ENCODE results near the gene TRAPPC3.

Gene TRAPPC3

GRCh38 chr1:36089393-36090121 lies 59.7 kb downstream of the TRAPPC3 start:
- H3K27ac ChIP-seq (replicated peaks), result peak overlapping the region; percentile 77
- peak overlapping the region; percentile 97 for H3K4me3 ChIP-seq (replicated peaks; ENCODE audit: insufficient read depth, low read length)
- no peaks in the 10 kb centered on the region for H3K27me3 ChIP-seq (ENCODE audit: insufficient read depth, poor library complexity, severe bottlenecking)
- DNase-seq (ENCODE audit: low read depth in 1 of 2, low spot score in 1 of 2), result peak in 1 of 2 experiments; percentile 56
- TF ChIP-seq, protein P1, sequence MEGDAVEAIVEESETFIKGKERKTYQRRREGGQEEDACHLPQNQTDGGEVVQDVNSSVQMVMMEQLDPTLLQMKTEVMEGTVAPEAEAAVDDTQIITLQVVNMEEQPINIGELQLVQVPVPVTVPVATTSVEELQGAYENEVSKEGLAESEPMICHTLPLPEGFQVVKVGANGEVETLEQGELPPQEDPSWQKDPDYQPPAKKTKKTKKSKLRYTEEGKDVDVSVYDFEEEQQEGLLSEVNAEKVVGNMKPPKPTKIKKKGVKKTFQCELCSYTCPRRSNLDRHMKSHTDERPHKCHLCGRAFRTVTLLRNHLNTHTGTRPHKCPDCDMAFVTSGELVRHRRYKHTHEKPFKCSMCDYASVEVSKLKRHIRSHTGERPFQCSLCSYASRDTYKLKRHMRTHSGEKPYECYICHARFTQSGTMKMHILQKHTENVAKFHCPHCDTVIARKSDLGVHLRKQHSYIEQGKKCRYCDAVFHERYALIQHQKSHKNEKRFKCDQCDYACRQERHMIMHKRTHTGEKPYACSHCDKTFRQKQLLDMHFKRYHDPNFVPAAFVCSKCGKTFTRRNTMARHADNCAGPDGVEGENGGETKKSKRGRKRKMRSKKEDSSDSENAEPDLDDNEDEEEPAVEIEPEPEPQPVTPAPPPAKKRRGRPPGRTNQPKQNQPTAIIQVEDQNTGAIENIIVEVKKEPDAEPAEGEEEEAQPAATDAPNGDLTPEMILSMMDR (IDR thresholded peaks at IDR 0.05; ENCODE audit: insufficient read depth, low read length), result no peak
- TF ChIP-seq POLR2AphosphoS5 (IDR thresholded peaks at IDR 0.05; ENCODE audit: low read depth) (no peak), REST (IDR thresholded peaks at IDR 0.05; ENCODE audit: insufficient replicate concordance, low read depth) (peak; percentile 41), GABPA (IDR thresholded peaks at IDR 0.05; ENCODE audit: low read depth) (no peak)

DNA sequence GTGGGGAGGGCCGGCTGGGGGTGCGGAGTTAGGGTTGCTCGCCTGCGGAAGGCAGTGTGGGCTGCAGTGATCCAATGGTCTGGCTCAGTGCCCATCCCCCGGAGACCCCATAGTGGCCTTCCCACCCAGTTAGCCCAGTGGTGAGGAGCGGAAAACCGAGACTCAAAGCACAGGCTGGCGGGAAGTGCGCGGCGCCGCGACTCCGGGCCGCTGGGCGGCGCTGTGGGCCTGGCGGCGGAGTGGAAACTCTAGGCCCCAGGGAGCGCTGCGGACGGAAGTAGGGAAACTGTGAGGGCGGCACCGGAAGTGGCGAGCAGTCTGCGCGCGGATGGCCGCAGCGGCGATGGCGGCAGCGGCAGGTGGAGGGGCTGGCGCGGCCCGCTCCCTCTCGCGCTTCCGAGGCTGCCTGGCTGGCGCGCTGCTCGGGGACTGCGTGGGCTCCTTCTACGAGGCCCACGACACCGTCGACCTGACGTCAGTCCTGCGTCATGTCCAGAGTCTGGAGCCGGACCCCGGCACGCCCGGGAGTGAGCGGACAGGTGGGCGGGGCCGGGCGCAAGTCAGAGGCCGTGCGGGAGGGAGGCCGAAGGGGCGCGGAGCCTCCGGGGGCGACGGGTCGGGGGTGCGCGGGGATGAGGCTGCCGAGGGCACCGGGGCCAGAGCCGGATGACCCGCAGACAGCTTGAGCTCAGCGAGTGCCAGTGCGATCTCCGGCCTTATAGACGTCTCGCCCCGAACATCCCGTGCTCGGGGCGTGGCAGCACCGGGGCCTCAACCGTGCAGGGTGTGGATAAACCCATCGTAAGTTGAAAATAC lies 60.5 kb downstream of the TRAPPC3 start, which contains the start of gene ADPRS:
Gene ADPRS (plus strand): TSS at position 316 of the 816 bp plus-strand sequence. CDS start 13 bp downstream, at position 329.
- TF ChIP-seq POLR2AphosphoS5 (IDR thresholded peaks at IDR 0.05; ENCODE audit: low read depth) (peak; percentile 96), SPI1 (IDR thresholded peaks at IDR 0.05; ENCODE audit: borderline replicate concordance, low read depth) (peak; percentile 68), GABPA (IDR thresholded peaks at IDR 0.05; ENCODE audit: low read depth) (peak; percentile 96), REST (IDR thresholded peaks at IDR 0.05; ENCODE audit: insufficient replicate concordance, low read depth) (peak; percentile 70)
- TF ChIP-seq, protein P1 (IDR thresholded peaks at IDR 0.05; ENCODE audit: insufficient read depth, low read length), result peak; percentile 97
- Histone ChIP-seq H3K27ac (replicated peaks) (peak within 1 kb of the TSS; percentile 77), H3K4me3 (replicated peaks; ENCODE audit: insufficient read depth, low read length) (peak within 1 kb of the TSS; percentile 97), H3K27me3 (ENCODE audit: insufficient read depth, poor library complexity, severe bottlenecking) (no peaks in the 10 kb centered on the region)
- peak; percentile 90 to 93 for DNase-seq (ENCODE audit: low read depth in 1 of 2, low spot score in 1 of 2)

GRCh38 chr1:36088265-36088576 lies 61.1 kb downstream of the TRAPPC3 start:
- no peaks in the 10 kb centered on the region for H3K27me3 ChIP-seq (ENCODE audit: insufficient read depth, poor library complexity, severe bottlenecking)
- DNase-seq (ENCODE audit: low read depth in 1 of 2, low spot score in 1 of 2), result no peak
- H3K27ac ChIP-seq (replicated peaks), result peak overlapping the region; percentile 77
- TF ChIP-seq POLR2AphosphoS5 (IDR thresholded peaks at IDR 0.05; ENCODE audit: low read depth), result no peak
- TF ChIP-seq, protein P1 (IDR thresholded peaks at IDR 0.05; ENCODE audit: insufficient read depth, low read length), result no peak
- no peak for TF ChIP-seq REST (IDR thresholded peaks at IDR 0.05; ENCODE audit: insufficient replicate concordance, low read depth)
- no peak for TF ChIP-seq GABPA (IDR thresholded peaks at IDR 0.05; ENCODE audit: low read depth)
- TF ChIP-seq SPI1 (IDR thresholded peaks at IDR 0.05; ENCODE audit: borderline replicate concordance, low read depth), result no peak
- peak overlapping the region; percentile 97 for H3K4me3 ChIP-seq (replicated peaks; ENCODE audit: insufficient read depth, low read length)

Data from HL-60 (cell line).